Natural killer cell (primary cell): ENCODE results near the gene AMOTL2. TPM values are rescaled to one million over a fixed set of nuclear protein-coding genes. Genes with fewer than 3 reads are reported as not detected.

ENCODE experiments used
- ATAC-seq, 3 donors: fragments of 150-1000 bp in 2 of 3; fragments of 200-7000 bp in 1 of 3; cut with Tn5 transposase; 1 replicate in 1 of 3; 2 replicates in 2 of 3; pipeline ENCODE4 v1.10.0; 2021; ENCODE audit warnings: mild to moderate bottlenecking in 2 of 3, moderate library complexity in 2 of 3
- DNase-seq, 2 donors: peaks; one replicate each; pipeline versions ENCODE4 v3.0.0 to v3.0.0-alpha.2; 2013 to 2021; ENCODE audit warnings: mixed read lengths in 1 of 2
- H3K27ac ChIP-seq: one replicate; pipeline ENCODE4 v1.5.1; 2013; ENCODE audit warnings: mild to moderate bottlenecking, low read length
- H3K27me3 ChIP-seq: one replicate; pipeline ENCODE4 v1.6.1; 2013; ENCODE audit warnings: low read length; ENCODE audit not compliant: control insufficient read depth, insufficient read depth
- H3K36me3 ChIP-seq: one replicate; pipeline ENCODE4 v1.6.1; 2013; ENCODE audit warnings: low read length; ENCODE audit not compliant: control insufficient read depth, insufficient read depth
- H3K4me1 ChIP-seq: one replicate; pipeline ENCODE4 v1.6.1; 2013; ENCODE audit warnings: low read length; ENCODE audit not compliant: control insufficient read depth, insufficient read depth
- H3K4me3 ChIP-seq: one replicate; pipeline ENCODE4 v1.5.1; 2013; ENCODE audit warnings: low read length
- H3K9me3 ChIP-seq: one replicate; pipeline ENCODE4 v1.6.1; 2013; ENCODE audit warnings: low read length; ENCODE audit not compliant: control insufficient read depth, insufficient read depth
- H3K27ac Mint-ChIP-seq, 2 donors: one replicate each; pipeline ENCODE4 v1.8.0; 2022; ENCODE audit warnings: mild to moderate bottlenecking in 2 of 2, mixed read lengths in 2 of 2, moderate library complexity in 1 of 2
- H3K27me3 Mint-ChIP-seq, 2 donors: one replicate each; pipeline ENCODE4 v1.8.0; 2022; ENCODE audit warnings: low read depth in 2 of 2, mixed read lengths in 2 of 2
- H3K36me3 Mint-ChIP-seq: one replicate; pipeline ENCODE4 v1.8.0; 2022; ENCODE audit warnings: mixed read lengths
- H3K4me1 Mint-ChIP-seq, 2 donors: one replicate each; pipeline ENCODE4 v1.8.0; 2022; ENCODE audit warnings: mixed read lengths in 2 of 2
- H3K4me3 Mint-ChIP-seq: one replicate; pipeline ENCODE4 v1.8.0; 2022; ENCODE audit warnings: mild to moderate bottlenecking, moderate library complexity, mixed read lengths
- H3K9me3 Mint-ChIP-seq, 2 donors: one replicate each; pipeline ENCODE4 v1.8.0; 2022; ENCODE audit warnings: mixed read lengths in 2 of 2
- CTCF ChIP-seq: fragments of 200-600 bp; IDR thresholded peaks from one replicate; pipeline ENCODE4 v1.8.0; 2022; ENCODE audit warnings: antibody characterized with exemption
- WGBS: methylation state at CpG from one replicate; pipeline ENCODE4 v1.1.7; 2013; ENCODE audit warnings: missing lambda C conversion rate; ENCODE audit not compliant: insufficient coverage; 5-methylcytosine and 5-hydroxymethylcytosine counted together
- intact Hi-C: fragments of 100-400 bp; cut with micrococcal nuclease; formaldehyde crosslinking; loops from one replicate; pipeline ENCODE4 v1.14.2; 2022
- total RNA-seq, 4 donors: library from RNA; stranded (reverse); fragments of 120-200 nt in 1 of 4; gene quantifications; one replicate each; pipeline versions ENCODE4 v1.2.3 to v1.2.4, GENCODE V29; 2013 to 2022

The AMOTL2 gene
- total RNA-seq, 3 donors from 2014 or later (not counting 1 experiment from before 2014, with no cell fraction given) = not detected

DNA sequence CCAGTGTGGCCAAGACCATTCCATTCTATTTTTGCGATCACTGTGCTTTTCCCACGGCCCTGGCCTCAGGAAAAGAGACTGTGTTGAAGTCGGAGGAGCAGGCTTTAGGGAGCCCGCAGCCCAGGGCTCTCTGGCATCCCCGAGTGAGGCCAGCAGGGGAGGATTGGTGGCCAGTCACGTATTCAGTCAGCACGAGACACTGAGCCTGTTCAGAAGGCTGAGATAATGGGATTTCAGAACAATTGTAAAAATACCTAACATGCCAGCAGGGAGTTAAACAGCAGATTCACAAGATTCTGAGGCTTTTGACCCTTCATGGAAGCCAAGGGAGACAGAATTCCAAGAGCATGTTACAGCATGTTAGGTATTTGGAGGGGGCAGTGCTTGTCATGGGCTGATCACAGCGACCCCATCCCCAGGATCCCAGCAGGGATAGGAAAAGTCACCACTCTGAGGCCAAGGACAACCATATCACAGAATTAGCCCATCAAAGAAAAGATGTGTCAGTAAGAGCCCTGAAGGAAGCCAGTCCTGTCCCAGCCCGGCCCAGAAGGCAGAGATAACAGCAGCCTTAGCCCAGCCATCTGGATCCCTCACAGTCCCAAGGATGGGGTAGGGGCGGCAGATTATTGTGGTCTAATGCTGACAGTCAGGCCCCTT is 40.6 kb downstream of the AMOTL2 start:
- no peak for TF ChIP-seq CTCF
- intact Hi-C loops = no loop called here
- 82% methylated on average over 9 of the region's 10 CpGs for WGBS
- Mint-ChIP-seq H3K9me3 (no peaks in the 10 kb centered on the region), H3K4me1 (no peaks in the 10 kb centered on the region), H3K27me3 (peaks cover 0 to 2% of the 10 kb centered on the region in 2 donors), H3K27ac (no peak overlapping the region), H3K4me3 (no peak overlapping the region), H3K36me3 (no peaks in the 10 kb centered on the region)
- H3K4me1 ChIP-seq = no peaks in the 10 kb centered on the region
- H3K4me3 ChIP-seq = no peak overlapping the region
- H3K9me3 ChIP-seq = no peaks in the 10 kb centered on the region
- no peaks in the 10 kb centered on the region for H3K27me3 ChIP-seq
- H3K27ac ChIP-seq = no peak overlapping the region
- no peak for ATAC-seq
- no peak for DNase-seq
- H3K36me3 ChIP-seq = no peaks in the 10 kb centered on the region

- no peak overlapping the region for H3K27ac Mint-ChIP-seq
- no peak for TF ChIP-seq CTCF
- no peaks in the 10 kb centered on the region for H3K4me1 Mint-ChIP-seq
- H3K4me3 ChIP-seq = no peak overlapping the region
- no peaks in the 10 kb centered on the region for H3K27me3 ChIP-seq
- peaks cover 0 to 2% of the 10 kb centered on the region in 2 donors for H3K27me3 Mint-ChIP-seq
- no peak for ATAC-seq
- H3K4me3 Mint-ChIP-seq = no peak overlapping the region
- H3K9me3 Mint-ChIP-seq = no peaks in the 10 kb centered on the region
- no peaks in the 10 kb centered on the region for H3K36me3 Mint-ChIP-seq
- H3K27ac ChIP-seq = no peak overlapping the region
- intact Hi-C loops = no loop called here
- no peaks in the 10 kb centered on the region for H3K4me1 ChIP-seq
- no peaks in the 10 kb centered on the region for H3K36me3 ChIP-seq
- H3K9me3 ChIP-seq = no peaks in the 10 kb centered on the region
- no peak for DNase-seq
- 90% methylated on average over 6 of the region's 6 CpGs for WGBS
Observed at GRCh38 chr3:134332344-134332743, 41.9 kb downstream of the AMOTL2 start.

GRCh38 chr3:134331811-134332199 is 42.4 kb downstream of the AMOTL2 start:
- Histone ChIP-seq H3K27me3 (no peaks in the 10 kb centered on the region), H3K4me1 (no peaks in the 10 kb centered on the region), H3K9me3 (no peaks in the 10 kb centered on the region), H3K4me3 (no peak overlapping the region), H3K36me3 (no peaks in the 10 kb centered on the region), H3K27ac (no peak overlapping the region)
- H3K27me3 Mint-ChIP-seq = peaks cover 0 to 2% of the 10 kb centered on the region in 2 donors
- no peak overlapping the region for H3K27ac Mint-ChIP-seq
- H3K9me3 Mint-ChIP-seq = no peaks in the 10 kb centered on the region
- intact Hi-C loops = no loop called here
- ATAC-seq (no peak), DNase-seq (no peak)
- H3K4me3 Mint-ChIP-seq = no peak overlapping the region
- no peak for TF ChIP-seq CTCF
- WGBS = 84% methylated on average over 5 of the region's 5 CpGs
- H3K36me3 Mint-ChIP-seq = no peaks in the 10 kb centered on the region
- H3K4me1 Mint-ChIP-seq = no peaks in the 10 kb centered on the region
